Measurements from ENCODE around the gene GANC. TPM values are rescaled to one million over a fixed set of nuclear protein-coding genes. Genes with fewer than 3 reads are reported as not detected.

The GANC gene
- total RNA-seq, 2 donors from 2014 or later = 11.9 to 21.1 TPM

DNA sequence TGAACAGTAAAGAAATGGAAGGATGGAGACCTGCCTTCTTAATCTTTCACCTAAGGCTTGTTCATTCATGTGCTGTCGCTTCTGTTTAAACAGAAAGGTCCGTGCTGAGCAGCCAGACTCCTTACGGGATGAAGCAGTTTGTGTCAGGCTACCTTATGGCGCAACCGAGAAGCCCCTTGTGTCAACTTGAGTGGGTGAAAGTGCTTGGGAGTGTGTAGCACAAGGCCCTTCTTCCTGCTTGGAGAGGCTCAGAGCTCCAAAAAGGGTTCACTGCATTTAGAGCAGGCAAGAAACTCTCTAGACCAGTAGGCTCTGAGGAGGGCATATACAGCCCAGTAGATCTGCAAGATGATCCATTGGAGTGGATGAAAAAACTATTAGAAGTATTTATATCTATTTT is 102.3 kb downstream of the GANC start:
- Histone ChIP-seq H3K4me1 (no peaks in the 10 kb centered on the region), H3K27ac (no peak overlapping the region), H3K27me3 (no peaks in the 10 kb centered on the region), H3K36me3 (replicated peaks in 1 of 2; ENCODE audit: insufficient read depth in 1 of 2, low read depth in 2 of 2) (no peaks in the 10 kb centered on the region), H3K9me3 (no peaks in the 10 kb centered on the region), H3K4me3 (no peak overlapping the region)
- DNase-seq = no peak
- intact Hi-C loops (cut with DNase I) = no loop called here
- WGBS, 2 donors = 93 to 97% methylated on average over 5 of the region's 5 CpGs
- ATAC-seq = no peak
- TF ChIP-seq, protein P1, sequence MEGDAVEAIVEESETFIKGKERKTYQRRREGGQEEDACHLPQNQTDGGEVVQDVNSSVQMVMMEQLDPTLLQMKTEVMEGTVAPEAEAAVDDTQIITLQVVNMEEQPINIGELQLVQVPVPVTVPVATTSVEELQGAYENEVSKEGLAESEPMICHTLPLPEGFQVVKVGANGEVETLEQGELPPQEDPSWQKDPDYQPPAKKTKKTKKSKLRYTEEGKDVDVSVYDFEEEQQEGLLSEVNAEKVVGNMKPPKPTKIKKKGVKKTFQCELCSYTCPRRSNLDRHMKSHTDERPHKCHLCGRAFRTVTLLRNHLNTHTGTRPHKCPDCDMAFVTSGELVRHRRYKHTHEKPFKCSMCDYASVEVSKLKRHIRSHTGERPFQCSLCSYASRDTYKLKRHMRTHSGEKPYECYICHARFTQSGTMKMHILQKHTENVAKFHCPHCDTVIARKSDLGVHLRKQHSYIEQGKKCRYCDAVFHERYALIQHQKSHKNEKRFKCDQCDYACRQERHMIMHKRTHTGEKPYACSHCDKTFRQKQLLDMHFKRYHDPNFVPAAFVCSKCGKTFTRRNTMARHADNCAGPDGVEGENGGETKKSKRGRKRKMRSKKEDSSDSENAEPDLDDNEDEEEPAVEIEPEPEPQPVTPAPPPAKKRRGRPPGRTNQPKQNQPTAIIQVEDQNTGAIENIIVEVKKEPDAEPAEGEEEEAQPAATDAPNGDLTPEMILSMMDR (IDR thresholded peaks at IDR 0.05) = no peak
- TF ChIP-seq POLR2A (IDR thresholded peaks at IDR 0.05) = no peak

DNA sequence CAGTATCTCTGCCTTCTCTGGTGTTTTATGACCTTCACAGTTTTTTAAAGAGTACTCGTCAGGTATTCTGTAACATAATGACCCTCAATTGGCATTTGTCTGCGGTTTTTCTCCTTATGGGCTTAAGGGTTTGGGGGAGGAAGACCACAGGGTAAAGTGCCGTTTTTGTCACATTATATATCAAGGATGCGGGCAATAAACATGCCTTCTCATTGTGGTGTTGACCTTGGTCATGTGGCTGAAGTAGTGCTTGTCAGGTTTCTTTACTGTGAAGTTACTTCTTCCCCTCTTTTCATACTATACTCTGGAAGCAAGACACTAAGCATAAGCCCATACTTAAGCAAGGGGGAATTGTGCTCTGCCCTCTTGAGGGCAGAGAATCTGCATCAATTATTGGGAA is 102.9 kb downstream of the GANC start:
- Histone ChIP-seq H3K9me3 (no peaks in the 10 kb centered on the region), H3K27me3 (no peaks in the 10 kb centered on the region), H3K4me1 (no peaks in the 10 kb centered on the region), H3K4me3 (no peak overlapping the region), H3K36me3 (replicated peaks in 1 of 2; ENCODE audit: insufficient read depth in 1 of 2, low read depth in 2 of 2) (no peaks in the 10 kb centered on the region), H3K27ac (no peak overlapping the region)
- ATAC-seq (no peak), DNase-seq (no peak)
- no peak for TF ChIP-seq POLR2A (IDR thresholded peaks at IDR 0.05)
- TF ChIP-seq, protein P1 (IDR thresholded peaks at IDR 0.05) = no peak
- 66 to 70% methylated on average over 4 of the region's 4 CpGs for WGBS, 2 donors
- intact Hi-C loops (cut with DNase I) = no loop called here

DNA sequence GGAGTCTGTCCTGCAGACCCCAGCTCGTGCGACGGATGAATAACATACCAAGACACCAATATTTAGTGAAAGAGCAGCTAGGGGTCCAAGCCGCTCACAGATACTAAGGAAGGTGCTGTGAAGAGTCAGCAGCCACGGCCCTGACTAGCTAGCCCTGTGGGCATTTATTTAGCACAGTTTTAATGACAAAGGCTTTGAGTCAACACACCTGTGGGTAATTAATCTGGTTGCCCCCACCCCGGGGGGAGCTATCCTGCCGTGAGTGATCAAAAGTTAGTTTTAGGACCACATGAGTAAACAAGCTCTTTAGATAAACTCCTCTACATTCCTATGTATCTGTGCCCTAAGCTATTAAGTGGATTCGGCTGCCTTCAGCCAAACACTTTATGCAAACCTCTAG is 105.0 kb downstream of the GANC start:
- DNase-seq (no peak), ATAC-seq (no peak)
- 76 to 77% methylated on average over 7 to 8 of the region's 8 CpGs for WGBS, 2 donors
- Histone ChIP-seq H3K27me3 (no peaks in the 10 kb centered on the region), H3K27ac (no peak overlapping the region), H3K9me3 (no peaks in the 10 kb centered on the region), H3K4me1 (no peaks in the 10 kb centered on the region), H3K36me3 (replicated peaks in 1 of 2; ENCODE audit: insufficient read depth in 1 of 2, low read depth in 2 of 2) (no peaks in the 10 kb centered on the region), H3K4me3 (no peak overlapping the region)
- intact Hi-C loops (cut with DNase I) = no loop called here
- no peak for TF ChIP-seq POLR2A (IDR thresholded peaks at IDR 0.05)
- TF ChIP-seq, protein P1 (IDR thresholded peaks at IDR 0.05) = no peak

DNA sequence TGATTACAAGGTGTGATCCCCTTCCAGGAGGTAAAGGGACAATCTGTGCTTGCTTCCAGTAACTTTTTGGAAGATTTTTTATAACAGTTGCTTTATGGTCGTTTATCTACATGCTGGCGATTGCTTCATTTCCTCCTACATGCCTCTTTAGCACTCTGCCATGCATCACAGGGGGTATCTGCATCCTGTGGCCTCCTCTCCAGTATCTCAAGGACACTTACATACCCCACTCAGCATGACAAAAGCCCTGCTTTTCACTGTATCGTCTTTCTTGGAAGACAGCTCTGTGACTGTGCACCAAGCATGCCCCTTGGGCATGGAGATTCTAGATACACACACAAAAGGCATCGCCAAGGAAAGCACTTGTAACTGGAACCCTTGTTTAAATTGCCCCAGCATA is 111.6 kb downstream of the GANC start:
- H3K9me3 ChIP-seq = no peaks in the 10 kb centered on the region
- H3K4me3 ChIP-seq = no peak overlapping the region
- no peaks in the 10 kb centered on the region for H3K4me1 ChIP-seq
- DNase-seq (no peak), ATAC-seq (no peak)
- WGBS, 2 donors = 63 to 66% methylated on average over 4 of the region's 4 CpGs
- H3K27me3 ChIP-seq = no peaks in the 10 kb centered on the region
- TF ChIP-seq, protein P1 (IDR thresholded peaks at IDR 0.05) = no peak
- TF ChIP-seq POLR2A (IDR thresholded peaks at IDR 0.05) = no peak
- H3K36me3 ChIP-seq (replicated peaks in 1 of 2; ENCODE audit: insufficient read depth in 1 of 2, low read depth in 2 of 2) = no peaks in the 10 kb centered on the region
- intact Hi-C loops (cut with DNase I) = no loop called here
- H3K27ac ChIP-seq = no peak overlapping the region

DNA sequence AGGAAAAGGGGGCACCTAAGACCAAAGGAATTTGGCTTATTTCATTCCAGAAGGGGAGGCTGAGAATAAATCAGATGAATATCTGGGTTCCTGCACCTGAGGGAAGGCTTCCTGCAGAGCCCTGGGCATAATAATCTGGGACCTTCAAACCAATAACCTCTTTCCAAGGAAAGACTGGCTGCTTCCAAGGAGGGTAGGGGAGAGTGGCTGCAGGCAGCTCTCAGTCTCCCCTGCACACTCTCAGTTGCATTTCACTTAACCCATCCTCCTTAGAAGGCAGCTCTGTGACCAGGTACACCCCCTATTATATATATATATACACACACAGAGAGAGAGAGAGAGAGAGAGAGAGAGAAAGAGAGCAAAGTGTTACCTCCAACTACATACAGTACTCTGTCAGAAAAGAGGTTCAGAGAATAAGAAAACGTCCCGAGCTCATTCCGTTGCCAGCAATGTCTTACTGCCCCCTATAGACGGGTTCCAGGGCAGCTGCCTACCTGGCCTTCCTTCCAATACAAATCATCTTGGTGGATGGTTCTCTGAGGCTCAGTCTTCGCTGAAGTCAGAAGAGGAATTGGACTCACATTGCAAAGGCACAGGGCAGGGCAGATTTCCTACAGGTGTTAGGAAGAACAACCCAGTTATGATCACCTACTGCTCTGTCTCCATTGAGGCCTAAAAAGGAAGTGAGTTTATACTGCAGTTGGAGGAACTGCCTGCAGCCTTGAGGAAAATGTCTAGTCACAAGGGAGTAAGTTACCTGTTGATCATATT is 112.4 kb downstream of the GANC start:
- Histone ChIP-seq H3K9me3 (no peaks in the 10 kb centered on the region), H3K27me3 (no peaks in the 10 kb centered on the region), H3K36me3 (replicated peaks in 1 of 2; ENCODE audit: insufficient read depth in 1 of 2, low read depth in 2 of 2) (no peaks in the 10 kb centered on the region), H3K4me3 (no peak overlapping the region), H3K27ac (no peak overlapping the region), H3K4me1 (no peaks in the 10 kb centered on the region)
- no peak for TF ChIP-seq POLR2A (IDR thresholded peaks at IDR 0.05)
- TF ChIP-seq, protein P1 (IDR thresholded peaks at IDR 0.05) = peak in 5 of 7 experiments; percentile 13 to 36 (median 28)
- intact Hi-C loops (cut with DNase I) = no loop called here
- ATAC-seq = no peak
- peak in 2 of 4 donors; percentile 9 to 12 for DNase-seq
- 20 to 36% methylated on average over 5 of the region's 5 CpGs for WGBS, 2 donors

Data from body of pancreas (tissue), 4 donors.